ENCODE data around the gene BSCL2.
A peak's percentile ranks its signal among the peaks of the same experiment; 100 is the strongest.

The BSCL2 gene

DNA sequence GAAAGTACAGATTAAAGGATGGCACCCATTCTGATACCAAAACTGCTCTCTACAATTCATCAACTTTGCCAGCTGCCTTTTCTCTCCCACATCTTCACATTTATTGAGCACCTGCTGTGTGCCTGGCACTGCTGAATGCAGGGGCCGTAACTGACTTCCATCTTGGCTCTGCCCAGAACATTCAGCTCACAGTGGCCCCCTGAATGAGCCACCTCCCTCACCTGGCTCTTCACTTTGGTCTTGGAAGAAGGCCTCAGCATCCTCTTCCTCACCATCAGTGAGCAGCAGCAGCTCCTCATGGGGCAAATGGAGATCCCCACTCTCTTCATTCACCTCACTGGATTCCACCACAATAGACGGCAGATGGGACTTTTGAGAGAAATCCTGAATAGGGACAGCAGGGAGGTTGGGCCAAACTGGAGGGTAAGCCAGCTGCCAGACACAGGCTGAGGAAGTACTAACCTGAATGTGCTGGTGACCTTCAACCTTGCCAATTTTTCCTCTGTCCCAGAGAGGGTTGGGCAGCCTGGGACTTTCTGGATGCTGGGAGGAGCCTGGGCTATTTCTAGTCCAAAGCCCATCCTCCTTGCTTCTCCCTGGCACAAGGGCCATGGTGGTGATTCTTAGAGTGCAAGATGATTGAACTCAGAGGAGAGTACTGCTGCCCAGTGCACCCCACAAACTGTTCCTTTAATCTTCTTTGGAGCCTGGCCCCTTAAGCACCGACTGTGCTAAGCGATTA, 37.6 kb downstream of the BSCL2 start:
- DNase-seq (ENCODE audit: low spot score): no peak
- TF ChIP-seq, protein P1, sequence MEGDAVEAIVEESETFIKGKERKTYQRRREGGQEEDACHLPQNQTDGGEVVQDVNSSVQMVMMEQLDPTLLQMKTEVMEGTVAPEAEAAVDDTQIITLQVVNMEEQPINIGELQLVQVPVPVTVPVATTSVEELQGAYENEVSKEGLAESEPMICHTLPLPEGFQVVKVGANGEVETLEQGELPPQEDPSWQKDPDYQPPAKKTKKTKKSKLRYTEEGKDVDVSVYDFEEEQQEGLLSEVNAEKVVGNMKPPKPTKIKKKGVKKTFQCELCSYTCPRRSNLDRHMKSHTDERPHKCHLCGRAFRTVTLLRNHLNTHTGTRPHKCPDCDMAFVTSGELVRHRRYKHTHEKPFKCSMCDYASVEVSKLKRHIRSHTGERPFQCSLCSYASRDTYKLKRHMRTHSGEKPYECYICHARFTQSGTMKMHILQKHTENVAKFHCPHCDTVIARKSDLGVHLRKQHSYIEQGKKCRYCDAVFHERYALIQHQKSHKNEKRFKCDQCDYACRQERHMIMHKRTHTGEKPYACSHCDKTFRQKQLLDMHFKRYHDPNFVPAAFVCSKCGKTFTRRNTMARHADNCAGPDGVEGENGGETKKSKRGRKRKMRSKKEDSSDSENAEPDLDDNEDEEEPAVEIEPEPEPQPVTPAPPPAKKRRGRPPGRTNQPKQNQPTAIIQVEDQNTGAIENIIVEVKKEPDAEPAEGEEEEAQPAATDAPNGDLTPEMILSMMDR (IDR thresholded peaks at IDR 0.05; ENCODE audit: extremely low read depth, missing control alignments): no peak

DNA sequence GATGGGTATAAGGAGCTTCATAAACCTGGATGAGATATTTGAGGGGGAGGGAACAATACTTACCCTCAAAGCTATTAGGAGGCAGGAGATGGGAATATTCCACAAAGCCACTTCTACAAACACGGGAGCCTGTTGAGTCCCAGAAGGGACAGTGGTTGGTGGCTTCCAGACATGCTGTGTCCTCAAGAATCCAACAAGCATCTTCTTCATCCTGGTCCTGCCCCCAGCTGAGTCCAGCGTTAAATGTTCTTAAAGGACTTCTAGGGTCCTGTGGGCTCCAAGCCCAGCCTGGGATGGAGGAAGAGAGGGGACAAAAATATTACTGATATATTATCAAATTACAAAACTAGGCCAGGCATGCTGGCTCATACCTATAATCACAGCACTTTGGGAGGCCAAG, 39.8 kb downstream of the BSCL2 start:
- TF ChIP-seq, protein P1 (IDR thresholded peaks at IDR 0.05; ENCODE audit: extremely low read depth, missing control alignments): no peak
- no peak for DNase-seq (ENCODE audit: low spot score)

DNA sequence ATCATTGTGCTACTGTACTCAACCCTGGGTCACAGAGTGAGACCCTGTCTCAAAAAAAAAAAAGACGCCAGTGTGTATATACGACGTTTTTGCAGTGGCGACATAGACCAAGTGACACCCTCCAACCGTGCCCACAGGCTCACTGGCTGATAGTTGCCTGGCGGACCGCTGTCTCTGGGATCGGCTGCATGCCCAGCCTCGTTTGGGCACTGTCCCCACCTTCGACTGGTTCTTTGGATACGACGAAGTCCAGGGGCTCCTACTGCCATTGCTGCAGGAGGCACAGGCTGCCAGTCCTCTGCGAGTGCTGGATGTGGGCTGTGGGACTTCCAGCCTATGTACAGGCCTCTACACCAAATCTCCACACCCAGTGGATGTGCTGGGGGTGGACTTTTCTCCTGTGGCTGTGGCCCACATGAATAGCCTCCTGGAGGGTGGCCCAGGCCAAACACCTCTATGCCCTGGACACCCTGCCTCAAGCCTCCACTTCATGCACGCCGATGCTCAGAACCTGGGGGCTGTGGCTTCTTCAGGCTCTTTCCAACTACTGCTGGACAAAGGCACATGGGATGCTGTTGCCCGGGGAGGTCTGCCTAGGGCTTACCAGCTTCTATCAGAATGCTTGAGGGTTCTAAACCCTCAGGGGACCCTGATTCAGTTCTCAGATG, 40.8 kb downstream of the BSCL2 start:
- TF ChIP-seq, protein P1 (IDR thresholded peaks at IDR 0.05; ENCODE audit: extremely low read depth, missing control alignments): no peak
- peak; percentile 13 for DNase-seq (ENCODE audit: low spot score)

DNA sequence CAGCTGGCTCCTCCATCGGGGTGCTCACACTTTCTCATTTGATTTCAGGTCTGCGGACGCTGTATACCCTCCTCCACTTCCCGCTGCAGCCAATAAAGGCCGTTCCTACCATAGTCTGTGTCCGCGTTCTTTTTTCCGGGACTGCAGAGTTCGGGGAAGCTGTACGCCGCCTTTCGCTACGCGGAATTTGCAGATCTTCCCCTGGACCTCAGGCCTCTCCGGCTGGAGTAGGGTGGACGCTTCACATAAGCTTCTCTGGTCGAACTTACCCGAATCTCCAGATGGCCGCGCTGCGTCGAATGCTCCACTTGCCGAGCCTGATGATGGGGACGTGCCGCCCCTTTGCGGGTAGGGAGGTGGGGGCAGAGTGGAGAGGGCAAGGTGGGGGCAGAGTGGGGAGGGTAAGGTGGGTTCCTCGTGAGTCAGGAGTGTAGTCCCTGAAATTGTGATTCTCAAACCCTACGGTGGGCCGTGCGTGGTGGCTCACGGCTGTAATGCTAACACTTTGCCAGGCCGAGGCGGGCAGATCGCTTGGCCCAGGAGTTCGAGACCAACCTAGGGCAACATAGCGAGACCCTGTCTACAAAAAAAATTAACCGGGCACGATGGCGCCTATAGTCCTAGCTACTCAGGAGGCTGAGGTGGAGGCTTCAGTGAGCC, 41.5 kb downstream of the BSCL2 start:
- peak; percentile 41 for DNase-seq (ENCODE audit: low spot score)
- TF ChIP-seq, protein P1 (IDR thresholded peaks at IDR 0.05; ENCODE audit: extremely low read depth, missing control alignments): no peak

DNA sequence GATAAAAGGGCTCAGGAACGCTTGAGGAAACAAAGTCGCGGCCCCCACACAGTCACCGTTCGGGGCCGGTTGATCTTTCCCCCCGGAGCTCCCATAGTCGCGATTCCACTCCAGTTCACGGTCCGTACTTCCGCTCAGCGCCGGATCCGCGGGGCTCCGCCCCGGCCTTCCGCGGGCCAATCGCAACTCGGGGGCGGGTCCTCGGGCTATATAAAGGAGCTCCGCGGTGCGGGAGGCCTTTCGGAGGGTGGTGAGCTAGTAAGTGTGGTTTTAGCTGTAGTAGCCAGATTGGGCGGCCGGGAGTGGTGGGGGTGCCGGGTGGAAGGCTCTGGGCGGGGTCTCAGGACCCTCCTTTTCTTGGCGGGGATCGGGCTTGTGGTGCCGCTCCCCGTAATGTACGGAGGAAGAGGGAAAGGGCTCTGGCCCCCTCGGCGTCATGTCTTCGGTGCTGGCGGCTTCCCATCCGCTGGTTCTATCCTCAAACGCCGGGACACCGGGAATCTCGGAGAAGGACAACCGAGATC, 42.1 kb downstream of the BSCL2 start, which contains the start of the genes C11orf98 and CSKMT:
Gene C11orf98, minus strand, starts transcription at position 136 of the 524 bp plus-strand sequence. Its CDS starts 41 bp downstream, at position 95.
Gene CSKMT, plus strand, starts transcription at position 238 of the 524 bp plus-strand sequence. CDS start 568 bp downstream, outside the sequence.
- DNase-seq (ENCODE audit: low spot score): peak; percentile 94
- TF ChIP-seq, protein P1 (IDR thresholded peaks at IDR 0.05; ENCODE audit: extremely low read depth, missing control alignments): no peak

DNA sequence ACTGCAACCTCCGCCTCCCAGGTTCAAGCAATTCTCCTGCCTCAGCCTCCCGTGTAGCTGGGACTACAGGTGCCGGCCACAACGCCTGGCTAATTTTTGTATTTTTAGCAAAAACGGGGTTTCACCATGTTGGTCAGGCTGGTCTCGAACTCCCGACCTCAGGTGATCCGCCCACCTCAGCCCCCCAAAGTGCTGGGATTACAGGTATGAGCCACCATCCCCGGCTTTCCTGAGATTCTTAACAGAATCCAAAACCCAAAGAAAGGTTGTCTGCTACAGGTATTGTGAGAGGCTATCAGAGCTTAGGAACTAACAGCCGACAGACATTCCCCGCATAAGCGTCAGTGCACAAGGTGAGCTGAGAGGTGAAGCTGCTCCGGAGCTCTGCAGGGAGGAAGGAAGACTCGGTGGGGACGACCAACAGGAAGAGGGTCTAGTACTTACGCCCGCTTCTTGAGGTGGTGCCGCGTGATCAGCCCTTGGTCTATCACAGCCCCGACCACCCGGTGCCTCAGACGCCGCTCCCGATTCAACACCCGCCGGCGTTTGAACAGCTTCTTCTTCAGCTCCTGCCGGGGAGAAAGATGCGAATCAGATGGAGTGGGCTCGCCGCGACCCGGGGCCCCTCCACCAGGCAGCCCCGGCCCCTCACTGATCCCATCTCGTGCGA, 42.7 kb downstream of the BSCL2 start:
- peak; percentile 67 for DNase-seq (ENCODE audit: low spot score)
- TF ChIP-seq, protein P1 (IDR thresholded peaks at IDR 0.05; ENCODE audit: extremely low read depth, missing control alignments): no peak

Measured in GM20000 (cell line).